ENCODE measurements around the gene FCF1. TPM values are rescaled to one million over a fixed set of nuclear protein-coding genes. Genes with fewer than 3 reads are reported as not detected.

FCF1 gene, protein sequence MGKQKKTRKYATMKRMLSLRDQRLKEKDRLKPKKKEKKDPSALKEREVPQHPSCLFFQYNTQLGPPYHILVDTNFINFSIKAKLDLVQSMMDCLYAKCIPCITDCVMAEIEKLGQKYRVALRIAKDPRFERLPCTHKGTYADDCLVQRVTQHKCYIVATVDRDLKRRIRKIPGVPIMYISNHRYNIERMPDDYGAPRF
- total RNA-seq = 28.4 TPM

DNA sequence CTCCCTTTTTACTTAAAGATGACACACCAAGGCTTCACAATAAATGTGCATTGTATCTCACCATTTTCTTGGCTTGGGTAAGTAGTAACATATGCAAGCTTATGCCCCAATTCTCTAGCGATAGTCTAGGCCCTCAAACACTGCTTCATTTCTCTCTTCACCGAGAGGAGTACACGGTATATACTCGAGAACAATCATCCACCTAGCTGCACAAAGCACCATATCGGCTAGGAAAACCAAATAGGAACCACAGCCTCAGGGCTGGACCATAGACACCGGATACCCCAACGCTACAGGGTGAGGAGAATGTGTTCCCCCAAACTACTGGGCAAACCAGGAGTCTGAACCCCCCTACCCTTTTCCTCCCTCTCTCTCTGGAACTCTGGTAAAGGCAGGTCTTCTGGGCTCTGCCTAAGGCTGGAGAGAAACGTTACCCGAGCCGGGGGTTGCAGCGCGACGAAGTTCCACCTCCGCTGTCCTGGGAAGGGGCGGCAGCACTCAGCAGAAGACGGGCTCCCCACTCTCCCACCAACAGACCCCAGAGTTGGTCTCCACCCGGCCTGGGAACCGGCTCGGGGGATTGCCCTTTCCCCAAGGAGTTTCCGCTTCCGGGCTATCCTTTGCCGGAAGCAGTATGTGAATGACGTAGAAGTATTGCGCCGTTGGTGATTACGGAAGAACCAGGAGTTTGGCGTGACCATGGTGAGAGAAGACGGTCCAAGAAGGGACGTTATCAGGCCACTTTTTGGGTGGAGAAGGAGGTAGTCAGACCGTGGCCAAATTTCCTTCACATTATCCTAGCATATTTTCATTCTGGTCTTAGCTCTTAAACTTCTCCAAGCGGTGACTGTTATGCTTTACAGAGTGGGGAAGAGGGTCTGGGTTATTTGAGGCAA is at the start of gene FCF1, which contains the start of gene AREL1:
Gene FCF1 (plus strand): TSS at position 646 of the 896 bp plus-strand sequence. CDS start 54 bp downstream, at position 700.
Gene AREL1 (minus strand): TSS at position 582 of the 896 bp plus-strand sequence. CDS start 27,465 bp downstream, outside the sequence.
- DNase-seq = peak; percentile 96

DNA sequence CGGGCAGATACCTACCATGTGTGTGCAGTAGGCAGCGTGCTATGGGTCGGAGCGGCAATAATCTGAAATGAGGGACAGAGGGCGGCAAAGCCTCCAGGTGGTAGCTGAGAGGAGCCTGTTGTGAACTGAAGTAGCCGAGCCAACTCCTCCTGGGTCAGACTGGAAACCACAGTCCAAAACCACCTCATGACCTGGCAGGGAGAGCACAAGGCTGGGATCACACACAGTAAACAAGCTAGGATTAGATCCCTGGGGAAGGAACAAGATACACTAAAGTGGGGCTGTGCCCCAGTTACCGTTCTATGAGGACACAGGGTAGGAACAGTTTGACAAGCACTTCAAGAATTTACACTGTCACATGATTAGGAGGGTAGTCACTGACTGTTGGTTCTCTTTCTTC is 49.1 kb upstream of the FCF1 start:
- DNase-seq = no peak

DNA sequence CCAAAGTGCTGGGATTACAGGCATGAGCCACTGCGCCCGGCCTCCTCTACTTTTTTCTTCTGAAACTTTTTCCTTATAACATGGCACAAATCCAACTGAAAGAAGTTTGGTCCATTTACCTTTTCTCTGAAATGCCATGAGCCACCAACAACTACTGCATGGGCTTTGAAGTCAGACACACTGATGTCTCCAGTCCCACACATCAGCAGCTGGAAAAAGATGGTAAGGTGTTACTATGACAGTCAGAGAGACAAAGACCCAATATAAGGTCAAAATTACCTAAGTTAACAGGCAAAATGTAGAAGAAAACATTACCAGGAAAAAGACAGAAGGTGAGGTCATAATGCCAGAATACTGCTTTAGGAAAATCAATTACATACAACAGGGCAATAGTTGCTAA is 48.2 kb upstream of the FCF1 start:
- no peak for DNase-seq

DNA sequence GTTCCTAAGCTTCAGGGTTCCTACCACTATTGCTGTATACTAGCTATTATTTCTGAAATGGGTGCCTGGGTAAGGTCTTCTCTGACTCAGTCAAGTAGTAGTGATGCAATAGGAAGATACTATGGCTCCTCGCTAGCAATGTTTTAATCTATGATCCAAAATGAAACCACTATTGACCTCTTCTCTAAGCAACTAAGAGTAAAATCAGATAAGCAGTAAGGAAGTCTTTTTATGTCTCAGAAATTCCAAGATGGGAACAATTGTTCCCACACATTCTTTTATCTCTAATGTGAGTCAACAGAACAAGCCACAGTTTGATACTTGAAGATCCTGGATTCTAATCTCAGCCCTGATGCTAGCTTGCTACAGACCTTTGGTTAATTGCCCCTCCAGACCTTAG is 45.2 kb upstream of the FCF1 start:
- no peak for DNase-seq

DNA sequence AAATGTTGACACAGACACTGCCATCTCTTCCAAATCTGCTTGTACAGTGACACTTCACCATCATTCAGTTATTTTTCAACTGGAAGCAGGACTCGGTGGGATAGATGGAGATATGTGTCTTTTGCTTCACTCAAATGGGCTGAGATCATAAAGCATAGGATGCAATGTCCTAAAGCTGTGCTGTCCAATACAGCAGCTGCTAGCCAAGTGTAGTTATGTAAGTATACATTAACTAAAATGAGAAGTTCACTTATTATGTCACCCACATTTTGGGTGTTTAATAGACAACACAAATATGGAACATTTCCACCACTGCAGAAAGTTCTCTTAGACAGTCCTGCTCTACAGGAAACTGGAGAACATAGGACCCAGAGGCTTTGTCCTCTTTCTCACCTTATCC is 43.7 kb upstream of the FCF1 start:
- no peak for DNase-seq

DNA sequence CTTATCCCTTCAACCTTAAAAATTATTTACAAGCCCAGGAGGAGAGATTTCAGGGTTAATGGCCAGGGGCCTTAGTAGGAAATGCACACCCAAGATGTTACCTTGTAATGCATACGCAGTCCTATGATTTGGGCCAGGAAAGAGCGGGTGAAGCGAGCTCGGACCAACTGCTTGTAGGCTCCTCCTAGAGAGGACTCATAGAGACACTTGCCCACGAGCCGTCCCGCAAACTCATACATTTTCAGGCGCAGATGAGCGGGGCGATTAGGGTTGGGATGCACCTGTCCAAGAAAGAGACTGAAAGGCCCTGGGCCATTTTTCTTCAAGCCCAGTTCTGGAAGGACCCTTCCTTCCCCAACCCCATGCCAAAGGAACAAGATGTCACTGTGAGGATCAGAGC is 43.1 kb upstream of the FCF1 start:
- DNase-seq = no peak

DNA sequence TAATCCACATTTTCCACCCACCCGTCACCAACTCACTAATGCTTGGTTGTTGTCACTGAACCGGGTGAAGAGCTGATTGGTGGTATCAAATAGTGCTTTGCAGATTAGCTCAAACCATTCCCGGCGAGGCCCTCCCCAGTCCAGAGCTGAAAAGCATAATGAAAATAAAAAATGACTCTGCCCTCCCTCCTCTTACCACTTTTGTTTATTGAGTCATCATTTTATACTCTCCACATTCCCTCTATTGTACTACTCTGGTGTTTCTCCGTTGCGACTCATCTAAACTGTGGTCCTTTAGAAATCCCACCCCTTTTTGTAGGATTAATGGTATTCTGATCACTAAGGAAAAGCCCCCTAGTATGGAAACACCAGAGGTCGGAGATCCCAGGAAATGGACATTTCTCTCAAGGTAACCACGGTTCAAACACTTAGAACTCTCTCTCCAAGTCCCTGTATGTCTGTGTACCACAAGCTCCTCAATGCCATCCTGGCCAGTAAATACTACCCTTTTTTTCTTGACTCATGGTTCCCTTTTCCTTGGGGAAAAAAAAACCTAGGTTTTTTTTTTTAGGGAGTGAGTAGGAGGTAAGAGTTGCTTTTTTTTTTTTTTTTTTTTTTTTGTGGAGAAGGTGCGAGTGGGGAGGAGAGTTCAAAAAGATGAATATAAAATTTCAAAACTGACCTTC is 42.1 kb upstream of the FCF1 start:
- no peak for DNase-seq

DNA sequence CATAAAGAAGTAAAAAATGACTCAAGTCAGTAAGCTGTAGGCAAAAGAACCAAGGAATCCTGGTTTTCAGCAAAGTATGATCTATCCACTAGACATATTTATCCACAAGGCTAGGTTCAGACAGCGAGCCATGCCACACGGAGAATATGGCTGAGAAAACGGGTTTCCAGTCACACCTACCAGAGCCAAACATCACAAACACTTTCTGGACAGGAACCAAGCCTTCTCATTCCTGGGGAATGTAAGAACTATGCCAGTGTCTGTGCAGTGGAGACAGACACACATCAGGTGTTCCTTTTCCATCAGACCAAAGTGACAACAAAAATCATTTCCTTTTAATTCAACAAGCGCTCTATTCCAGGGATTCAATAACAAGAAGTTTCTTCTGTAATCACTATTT is 41.2 kb upstream of the FCF1 start:
- DNase-seq = no peak

DNA sequence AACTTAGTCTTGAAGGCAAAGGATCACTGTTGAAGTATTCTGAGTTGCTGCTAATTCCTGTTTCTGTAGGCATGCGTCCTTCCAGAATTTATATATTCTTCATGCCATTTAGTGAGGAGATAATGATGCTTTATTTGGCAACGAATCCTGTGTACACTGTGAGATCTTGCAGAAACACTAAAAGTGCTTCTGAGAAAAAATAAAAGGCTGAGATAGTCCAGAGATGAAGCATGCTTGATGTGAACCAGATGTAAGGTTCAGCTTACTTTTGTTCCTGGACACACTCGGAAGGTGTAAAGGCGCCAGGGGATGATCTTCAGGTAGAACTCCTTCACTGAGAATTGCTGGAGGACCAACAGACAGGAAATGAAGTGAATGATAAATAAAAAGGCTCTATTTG is 39.2 kb upstream of the FCF1 start:
- no peak for DNase-seq

DNA sequence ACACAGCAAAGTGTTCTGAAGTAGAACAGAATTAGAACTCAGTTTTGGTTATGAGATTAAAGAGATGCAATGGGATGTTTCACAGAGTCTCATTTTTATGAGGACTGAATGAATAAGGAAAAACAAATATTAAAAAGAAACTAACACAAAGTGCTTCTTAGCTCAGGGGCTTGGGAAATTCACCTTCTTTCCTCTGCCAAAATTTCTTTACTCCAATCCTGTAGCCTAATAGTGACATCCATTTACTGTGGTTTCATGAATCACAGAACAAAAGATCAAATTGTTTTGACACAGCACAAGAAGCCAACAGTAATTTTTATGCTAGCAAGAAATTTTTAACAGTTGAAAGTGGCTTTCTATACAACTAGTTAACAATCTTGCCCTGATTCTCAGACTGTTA is 37.7 kb upstream of the FCF1 start:
- DNase-seq = no peak

DNA sequence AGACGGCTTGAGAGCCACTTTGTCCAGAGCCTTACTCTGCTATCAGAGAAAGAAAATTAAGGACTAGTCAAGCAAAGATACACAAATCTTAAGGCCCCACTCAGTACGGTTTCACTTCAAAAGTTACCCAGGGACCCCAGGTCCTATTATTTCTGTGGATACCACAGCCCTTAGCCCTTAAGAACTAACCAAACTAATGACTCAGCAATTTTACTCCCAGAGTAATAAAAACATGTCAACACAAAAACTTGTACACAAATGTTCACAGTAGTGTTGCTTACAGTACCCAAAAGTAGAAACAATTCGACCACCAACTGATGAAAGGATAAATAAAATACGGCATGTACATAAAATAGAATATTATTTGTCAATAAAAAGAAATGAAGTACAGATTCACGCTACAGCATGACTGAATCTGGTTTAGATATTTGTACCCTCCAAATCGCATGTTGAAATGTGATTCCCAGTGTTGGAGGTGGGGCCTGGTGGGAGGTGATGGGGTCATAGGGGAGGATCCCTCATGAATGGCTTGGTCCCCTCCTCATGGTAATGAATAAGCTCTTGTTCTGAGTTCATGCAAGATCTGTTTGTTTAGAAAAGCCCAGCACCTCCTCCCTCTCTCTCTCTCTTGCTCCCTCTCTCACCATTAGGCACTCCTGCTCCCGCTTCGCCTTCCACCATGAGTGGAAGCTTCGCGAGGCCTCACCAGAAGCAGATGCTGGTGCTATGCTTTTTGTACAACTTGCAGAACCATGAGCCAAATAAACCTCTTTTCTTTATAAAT is 30.6 kb upstream of the FCF1 start:
- no peak for DNase-seq

DNA sequence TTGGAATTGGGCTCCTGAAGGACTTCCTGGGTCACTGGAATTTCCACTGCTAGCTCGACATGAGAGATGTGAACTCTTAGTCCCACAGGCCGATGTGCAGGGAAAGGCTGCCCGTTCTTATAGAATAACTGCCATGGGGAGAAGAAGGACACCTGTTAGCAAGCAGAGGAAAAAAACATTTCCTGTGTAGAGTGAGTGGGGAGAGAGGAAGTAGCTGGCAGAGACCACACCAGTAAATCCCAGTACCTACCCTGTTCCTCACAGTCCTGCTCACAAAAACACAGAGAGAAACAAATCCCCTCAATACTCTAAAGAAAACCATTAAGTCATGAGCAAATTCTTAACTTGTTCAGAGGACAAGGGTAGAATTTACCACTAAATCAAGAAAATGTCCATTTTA is 29.5 kb upstream of the FCF1 start:
- DNase-seq = no peak

DNA sequence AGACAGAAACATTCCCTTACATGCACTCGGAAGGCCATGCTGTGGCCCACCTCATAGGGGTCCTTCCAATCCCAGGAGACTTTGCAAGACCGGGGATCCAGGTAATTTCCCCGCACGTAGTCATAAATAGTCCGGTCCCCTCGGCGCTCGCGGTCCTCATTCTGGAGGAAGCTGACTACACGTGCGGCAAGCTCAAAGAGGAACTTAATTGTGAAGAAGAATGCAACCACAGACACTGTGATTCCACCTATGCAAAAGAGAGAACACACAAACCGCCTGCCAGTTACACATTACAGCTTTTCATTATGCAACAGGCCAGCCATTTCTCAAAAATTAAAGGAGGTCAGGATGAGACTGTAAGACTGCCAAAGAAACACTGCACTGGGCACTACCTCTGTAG is 28.5 kb upstream of the FCF1 start:
- DNase-seq = no peak

DNA sequence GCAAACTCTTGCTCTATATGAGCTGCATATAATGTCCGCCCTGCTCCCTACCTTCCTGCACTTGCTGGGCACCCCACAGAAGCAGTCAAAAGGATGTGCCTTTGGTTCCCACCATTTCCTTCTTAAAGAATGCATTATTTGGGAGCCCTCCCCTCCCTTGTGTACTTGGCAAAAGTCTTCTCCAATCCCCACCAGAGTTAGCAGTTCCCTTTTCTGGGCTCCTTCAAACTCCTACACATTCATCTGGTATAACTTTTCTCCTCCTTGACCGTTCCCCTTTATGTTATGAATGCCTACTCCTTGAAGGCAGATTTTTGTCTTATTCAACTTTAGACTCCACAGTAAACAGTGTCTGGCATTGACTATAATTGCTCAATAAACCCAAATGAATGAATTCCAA is 27.9 kb upstream of the FCF1 start:
- no peak for DNase-seq

DNA sequence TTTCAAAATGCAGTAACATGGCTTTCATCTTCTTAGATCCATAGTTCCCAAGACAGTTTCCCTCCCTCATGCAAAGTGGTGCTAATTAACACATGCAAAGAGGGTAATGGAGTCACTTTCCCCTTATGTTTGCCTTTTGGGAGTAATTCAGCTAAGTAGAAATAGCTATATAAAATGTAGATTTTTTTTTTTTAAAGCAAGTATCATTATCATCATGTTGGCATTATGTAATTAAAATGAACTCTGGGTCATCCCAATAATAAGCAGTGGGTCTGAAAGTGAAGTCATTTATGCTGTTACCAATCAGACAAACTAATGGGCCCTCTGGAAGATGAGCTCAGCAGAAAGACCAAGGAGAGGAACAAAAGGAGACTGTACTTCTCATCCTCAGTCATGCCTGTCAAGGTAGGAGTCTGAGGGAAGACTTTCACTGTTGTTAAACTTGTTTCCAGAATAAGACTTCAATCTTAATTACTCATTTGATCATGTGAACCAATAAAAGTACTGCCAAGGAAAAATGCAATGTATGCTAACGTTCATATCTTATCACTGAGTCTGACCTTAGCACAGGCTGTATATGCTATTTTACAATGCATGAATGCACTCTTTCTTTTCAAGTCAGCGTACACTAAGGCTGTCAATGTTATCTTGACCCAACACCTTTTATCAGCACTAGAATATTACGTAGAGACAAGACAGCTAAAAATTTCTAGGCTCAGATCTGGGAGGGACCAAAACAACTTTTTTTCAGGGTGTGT is 26.8 kb upstream of the FCF1 start:
- DNase-seq = no peak

DNA sequence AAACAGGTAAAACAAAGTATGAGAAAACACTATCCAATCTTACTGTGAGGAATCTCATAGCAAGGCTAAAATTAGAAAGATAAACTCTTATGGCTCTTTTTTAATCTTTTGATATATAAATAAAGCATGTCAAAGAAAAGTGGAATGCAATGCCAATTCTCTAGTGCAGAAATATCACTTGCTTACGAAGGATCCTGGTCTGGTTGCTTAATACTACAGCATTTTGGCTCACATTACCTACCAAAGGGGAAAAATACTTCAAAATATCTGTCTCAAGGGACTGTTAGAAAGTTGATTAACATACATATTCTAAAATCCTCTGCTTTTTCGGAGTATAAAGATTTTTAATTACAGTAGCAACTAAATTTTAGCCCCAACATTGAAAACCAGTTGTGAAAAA is 21.5 kb upstream of the FCF1 start:
- no peak for DNase-seq

DNA sequence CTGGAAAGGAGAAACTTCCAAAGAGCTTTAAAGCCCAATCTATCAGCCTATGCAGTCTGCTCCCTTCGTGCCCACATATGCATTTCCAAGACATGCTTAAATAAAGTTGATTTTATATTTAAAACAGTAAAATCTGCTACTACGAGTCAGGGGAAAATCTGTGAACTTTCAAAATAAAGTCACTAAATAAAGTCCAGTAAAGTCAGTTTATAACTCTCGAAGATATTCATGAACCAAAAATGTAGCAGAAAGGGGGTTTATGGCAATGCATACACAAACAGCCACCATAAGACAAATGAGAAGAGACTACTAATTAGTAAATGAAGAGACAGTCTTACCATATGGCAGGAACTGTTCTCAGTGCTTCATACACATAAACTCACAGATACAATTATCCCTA is 19.8 kb upstream of the FCF1 start:
- no peak for DNase-seq

DNA sequence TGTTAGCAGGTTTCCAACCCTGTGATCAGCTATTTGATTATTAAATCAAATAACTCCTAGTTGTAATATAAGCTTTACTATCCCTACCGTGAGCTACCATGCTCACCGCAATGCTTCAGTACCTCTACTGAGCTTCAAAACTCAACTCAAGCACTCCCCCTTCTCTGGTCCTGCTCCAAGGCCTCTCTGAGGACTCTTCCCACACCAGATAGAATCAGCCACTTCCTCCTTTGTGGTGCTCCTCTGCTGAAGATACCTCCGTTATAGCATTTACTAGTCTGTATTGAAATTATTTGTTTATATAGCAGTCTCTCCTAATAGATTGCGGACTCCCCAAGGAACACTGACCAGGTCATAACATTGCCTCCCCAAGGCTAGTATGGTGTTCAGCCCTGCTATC is 17.5 kb upstream of the FCF1 start:
- no peak for DNase-seq

DNA sequence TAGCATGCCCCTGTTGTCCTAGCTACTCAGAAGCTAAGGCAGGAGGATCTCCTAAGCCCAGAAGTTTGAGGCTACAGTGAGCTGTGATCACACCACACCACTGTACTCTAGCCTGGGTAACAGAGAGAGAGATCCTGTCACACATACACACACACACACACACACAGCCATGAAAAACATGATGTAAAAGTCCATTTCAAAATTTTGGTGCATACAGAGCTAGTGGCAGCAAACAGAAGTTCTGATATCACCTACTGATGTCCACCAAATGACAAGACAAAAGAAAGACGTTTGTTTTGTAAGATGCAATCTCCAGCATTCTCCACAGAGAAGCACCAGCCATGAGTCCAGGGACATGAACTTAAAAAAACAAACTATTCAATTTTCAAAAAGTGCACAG is 15.9 kb upstream of the FCF1 start:
- no peak for DNase-seq

DNA sequence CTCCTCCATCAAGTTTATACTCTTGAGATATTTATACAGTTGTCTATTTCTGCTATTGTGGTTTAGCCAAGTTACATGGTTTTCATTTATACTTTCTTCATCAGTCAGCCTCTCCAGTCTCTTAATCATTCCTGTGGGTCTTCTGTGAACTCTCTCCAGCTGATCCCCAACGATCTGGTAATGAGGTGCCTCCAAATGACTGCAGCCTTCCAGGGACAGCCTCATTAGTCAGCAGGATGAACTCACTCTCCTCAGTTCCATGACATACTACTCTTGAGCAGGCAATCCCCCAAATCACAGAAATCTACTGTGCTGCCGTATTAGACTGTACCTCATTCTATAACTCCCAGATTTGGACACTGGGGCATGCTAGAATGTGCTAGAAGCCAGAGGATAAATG is 15.4 kb upstream of the FCF1 start:
- no peak for DNase-seq

DNA sequence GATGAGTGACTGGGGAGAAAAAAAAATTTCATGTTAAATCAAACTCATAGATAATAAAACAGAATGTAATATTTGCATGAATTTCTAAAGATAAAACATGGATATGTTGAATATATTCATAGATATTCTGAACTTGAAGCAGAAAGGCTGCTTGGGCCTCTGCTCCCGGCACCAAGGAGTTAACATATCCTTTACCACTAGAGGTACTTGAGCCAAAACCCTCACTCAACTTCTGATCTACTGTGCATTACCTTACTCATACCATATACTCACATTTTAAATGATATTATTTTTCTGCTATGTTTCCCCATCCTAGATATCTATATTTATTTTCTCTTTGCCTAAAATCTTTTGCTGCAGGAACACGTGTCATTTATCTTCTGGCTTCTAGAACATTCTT is 15.0 kb upstream of the FCF1 start:
- no peak for DNase-seq

DNA sequence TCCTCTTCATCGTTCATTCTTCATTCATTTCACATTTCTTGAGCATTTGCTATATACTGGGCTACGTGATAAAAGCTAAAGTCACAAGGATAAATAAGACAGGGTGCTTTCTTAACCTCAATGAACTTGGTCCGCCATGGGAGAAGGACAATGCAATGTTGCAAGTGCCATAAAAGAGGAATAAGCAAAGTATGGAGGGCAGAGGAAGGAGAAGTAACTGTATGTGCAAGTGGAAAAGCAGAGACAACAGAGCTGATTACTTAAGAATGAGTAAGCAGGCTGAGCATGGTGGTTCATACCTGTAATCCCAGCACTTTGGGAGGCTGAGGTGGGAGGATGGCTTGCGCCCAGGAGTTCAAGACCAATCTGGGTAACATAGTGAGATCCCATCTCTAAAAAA is 14.5 kb upstream of the FCF1 start:
- no peak for DNase-seq
